ENCODE data around the gene ZC3H12A. TPM values are rescaled to one million over a fixed set of nuclear protein-coding genes. Genes with fewer than 3 reads are reported as not detected.
"Not testable (repeated sequence)": the region's sequence is repeated elsewhere in the genome, so short reads cannot be mapped to it uniquely, and the experiment has no call there.

The ZC3H12A gene
- total and polyA plus RNA-seq, 2 donors = 7.9 to 11.7 TPM

DNA sequence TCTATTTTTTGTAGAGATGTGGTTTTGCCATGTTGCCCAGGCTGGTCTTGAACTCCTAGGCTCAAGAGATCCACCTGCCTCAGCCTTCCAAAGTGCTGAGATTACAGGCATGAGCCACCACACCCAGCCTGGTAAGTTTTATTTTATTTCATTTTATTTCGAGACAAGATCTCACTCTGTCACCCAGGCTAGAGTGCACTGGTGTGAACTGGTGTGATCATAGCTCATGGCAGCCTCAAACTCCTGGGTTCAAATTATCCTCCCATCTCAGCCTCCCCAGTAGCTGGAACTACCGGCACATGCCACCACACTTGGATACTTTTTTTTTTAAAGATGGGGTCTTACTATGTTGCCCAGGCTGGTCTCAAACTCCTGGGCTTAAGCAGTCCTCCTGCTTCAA is 28.4 kb downstream of the ZC3H12A start:
- peaks cover 46 to 56% of the 10 kb centered on the region in 2 donors for H3K36me3 ChIP-seq (ENCODE audit: control insufficient read depth in 2 of 2, insufficient read depth in 2 of 2, low read length in 1 of 2)
- H3K27me3 ChIP-seq (ENCODE audit: control insufficient read depth in 2 of 2, insufficient read depth in 1 of 2, low read length in 1 of 2); H3K27ac ChIP-seq (ENCODE audit: low read depth in 1 of 2, low read length in 1 of 2); H3K9me3 ChIP-seq (ENCODE audit: control insufficient read depth in 2 of 2, insufficient read depth in 1 of 2, low read length in 1 of 2); H3K4me3 ChIP-seq (ENCODE audit: low read length in 2 of 2); H3K4me1 ChIP-seq (ENCODE audit: control insufficient read depth in 2 of 2, insufficient read depth in 2 of 2, low read length in 2 of 2); DNase-seq (ENCODE audit: low read depth in 6 of 9, low spot score in 9 of 9): not testable (repeated sequence)
- WGBS = 100% methylated on average over 2 of the region's 2 CpGs

DNA sequence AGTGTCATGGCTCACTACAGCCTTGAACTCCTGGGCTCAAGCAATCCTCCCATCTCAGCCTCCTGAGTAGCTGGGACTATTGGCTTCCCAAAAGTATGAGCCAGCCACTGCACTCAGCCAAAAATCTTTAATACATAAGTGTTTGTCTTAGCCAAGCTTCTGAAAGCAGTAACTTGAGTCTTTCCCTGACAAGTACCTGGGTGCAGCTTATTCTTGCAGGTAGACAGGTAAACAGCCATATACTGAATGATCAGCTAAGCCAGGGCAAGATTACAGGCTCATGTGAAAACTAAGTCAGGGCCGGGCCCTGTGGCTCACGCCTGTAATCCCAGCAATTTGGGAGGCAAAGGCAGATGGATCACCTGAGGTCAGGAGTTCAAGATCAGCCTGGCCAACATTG is 32.4 kb downstream of the ZC3H12A start:
- H3K27me3 ChIP-seq (ENCODE audit: control insufficient read depth in 2 of 2, insufficient read depth in 1 of 2, low read length in 1 of 2) = no peaks in the 10 kb centered on the region
- no peak overlapping the region for H3K4me3 ChIP-seq (ENCODE audit: low read length in 2 of 2)
- H3K9me3 ChIP-seq (ENCODE audit: control insufficient read depth in 2 of 2, insufficient read depth in 1 of 2, low read length in 1 of 2) = no peaks in the 10 kb centered on the region
- no peak overlapping the region for H3K27ac ChIP-seq (ENCODE audit: low read depth in 1 of 2, low read length in 1 of 2)
- WGBS = 98% methylated on average over 2 of the region's 2 CpGs
- H3K4me1 ChIP-seq (ENCODE audit: control insufficient read depth in 2 of 2, insufficient read depth in 2 of 2, low read length in 2 of 2) = no peaks in the 10 kb centered on the region
- no peak for DNase-seq (ENCODE audit: low read depth in 6 of 9, low spot score in 9 of 9)
- H3K36me3 ChIP-seq (ENCODE audit: control insufficient read depth in 2 of 2, insufficient read depth in 2 of 2, low read length in 1 of 2) = peaks cover 34 to 44% of the 10 kb centered on the region in 2 donors

DNA sequence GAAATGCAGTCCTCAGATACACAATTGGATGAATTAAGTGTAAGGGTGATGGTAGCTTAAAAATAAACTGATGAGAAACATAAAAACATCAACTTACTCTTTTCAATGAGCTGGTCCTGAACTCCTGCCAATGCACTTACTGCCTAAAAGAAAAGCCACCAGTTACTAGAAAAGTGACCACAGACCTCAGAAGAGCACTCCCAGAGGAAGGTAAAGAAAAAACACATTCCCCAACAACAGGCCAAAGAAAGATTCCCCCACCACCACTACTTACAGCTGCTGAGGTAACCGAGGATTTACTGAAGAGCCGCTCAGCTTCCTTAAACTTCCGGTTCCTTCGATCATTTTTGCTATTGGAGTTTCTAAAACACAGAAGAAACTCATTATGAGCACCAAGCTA is 34.8 kb downstream of the ZC3H12A start:
- H3K4me1 ChIP-seq (ENCODE audit: control insufficient read depth in 2 of 2, insufficient read depth in 2 of 2, low read length in 2 of 2) = peaks cover 3 to 9% of the 10 kb centered on the region in 2 donors
- no peak for DNase-seq (ENCODE audit: low read depth in 6 of 9, low spot score in 9 of 9)
- WGBS = 91% methylated on average over 4 of the region's 4 CpGs

DNA sequence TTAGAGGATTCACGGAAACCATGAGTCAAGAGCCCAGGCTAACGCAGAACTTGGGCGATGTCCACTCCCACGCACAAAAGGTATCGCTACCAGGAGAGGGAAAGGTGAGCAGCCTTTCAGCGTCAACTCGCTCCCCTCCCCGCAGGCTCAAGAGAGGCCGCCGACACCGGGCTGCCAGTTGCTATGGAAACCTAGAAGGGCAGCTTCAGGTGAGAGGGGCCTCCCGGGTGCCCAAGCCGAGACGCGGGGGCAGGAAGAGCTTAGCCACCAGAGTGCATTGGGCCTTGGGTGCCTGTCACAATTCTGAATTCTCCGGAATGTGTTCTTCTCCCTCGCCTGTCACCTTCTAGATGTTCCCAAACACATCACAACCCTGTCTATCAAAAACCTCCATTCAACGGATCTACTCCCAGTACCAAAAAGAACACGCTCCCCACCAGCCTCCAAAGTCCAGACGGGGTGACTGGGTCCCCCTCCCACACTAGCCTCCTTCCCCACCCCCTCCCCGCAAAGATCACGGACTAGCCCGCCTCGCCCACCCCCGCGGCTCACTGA is 39.5 kb downstream of the ZC3H12A start:
- Histone ChIP-seq H3K27me3 (ENCODE audit: control insufficient read depth in 2 of 2, insufficient read depth in 1 of 2, low read length in 1 of 2) (no peaks in the 10 kb centered on the region), H3K36me3 (ENCODE audit: control insufficient read depth in 2 of 2, insufficient read depth in 2 of 2, low read length in 1 of 2) (peaks cover 11 to 17% of the 10 kb centered on the region in 2 donors), H3K4me1 (ENCODE audit: control insufficient read depth in 2 of 2, insufficient read depth in 2 of 2, low read length in 2 of 2) (peaks cover 9 to 13% of the 10 kb centered on the region in 2 donors), H3K9me3 (ENCODE audit: control insufficient read depth in 2 of 2, insufficient read depth in 1 of 2, low read length in 1 of 2) (no peaks in the 10 kb centered on the region), H3K27ac (ENCODE audit: low read depth in 1 of 2, low read length in 1 of 2) (peak overlapping the region in 1 of 2 donors; percentile 33), H3K4me3 (ENCODE audit: low read length in 2 of 2) (peak overlapping the region; percentile 65 to 89)
- 7% methylated on average over 26 of the region's 26 CpGs for WGBS
- peak in 3 of 9 donors; percentile 8 to 47 (median 30) for DNase-seq (ENCODE audit: low read depth in 6 of 9, low spot score in 9 of 9)

More for the DNA sequence above, 34.8 kb downstream of the ZC3H12A start:
- H3K27me3 ChIP-seq (ENCODE audit: control insufficient read depth in 2 of 2, insufficient read depth in 1 of 2, low read length in 1 of 2) = no peaks in the 10 kb centered on the region
- peaks cover 23 to 36% of the 10 kb centered on the region in 2 donors for H3K36me3 ChIP-seq (ENCODE audit: control insufficient read depth in 2 of 2, insufficient read depth in 2 of 2, low read length in 1 of 2)
- H3K4me3 ChIP-seq (ENCODE audit: low read length in 2 of 2) = no peak overlapping the region
- no peak overlapping the region for H3K27ac ChIP-seq (ENCODE audit: low read depth in 1 of 2, low read length in 1 of 2)
- no peaks in the 10 kb centered on the region for H3K9me3 ChIP-seq (ENCODE audit: control insufficient read depth in 2 of 2, insufficient read depth in 1 of 2, low read length in 1 of 2)

DNA sequence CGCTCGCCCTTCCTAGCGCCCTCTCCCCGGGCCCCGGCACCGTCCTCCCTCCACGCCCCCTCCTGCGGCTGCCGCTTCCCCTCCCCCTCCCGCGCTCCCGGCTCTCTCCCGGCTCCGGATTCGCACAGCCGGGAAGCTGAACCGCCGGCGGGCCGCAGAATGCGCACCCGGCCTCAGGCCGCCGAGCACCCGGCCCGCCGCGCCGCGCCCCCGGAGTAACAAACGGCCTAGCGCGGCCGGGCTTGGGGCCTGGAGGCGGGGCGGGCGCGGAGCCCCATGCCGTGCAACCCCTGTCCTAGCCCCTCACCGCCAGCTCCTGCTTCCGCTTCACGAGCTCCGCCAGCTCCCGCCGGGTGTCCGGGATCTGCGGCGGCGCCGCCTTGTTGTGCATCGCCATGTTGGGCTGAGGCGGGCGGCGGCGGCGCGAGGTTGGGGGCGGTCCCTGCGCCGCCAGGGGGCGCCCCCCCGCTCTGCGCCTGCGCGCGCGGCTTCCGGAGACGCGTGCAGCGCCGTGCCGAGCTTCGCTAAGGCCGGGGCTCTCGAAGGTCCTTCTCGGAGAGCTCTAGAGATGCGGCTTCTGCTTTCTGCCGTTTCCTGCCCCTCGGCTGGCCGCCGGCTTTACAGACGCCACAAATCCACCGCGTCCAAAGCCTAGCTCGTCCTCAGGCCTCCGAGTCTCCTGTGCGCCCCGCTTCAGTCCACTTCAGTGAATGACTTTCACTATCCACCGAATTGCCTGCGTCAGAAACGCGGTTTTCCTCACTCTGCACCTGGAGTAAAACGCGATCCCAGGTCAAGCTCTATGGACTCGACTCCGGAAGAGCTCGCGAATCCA is 40.2 kb downstream of the ZC3H12A start, which contains the start of gene MEAF6:
MEAF6 (minus strand) TSS at position 417 of the 835 bp plus-strand sequence; CDS start at position 397, 20 bp downstream.
- DNase-seq (ENCODE audit: low read depth in 6 of 9, low spot score in 9 of 9) = peak; percentile 61 to 91 (median 82)
- H3K27me3 ChIP-seq (ENCODE audit: control insufficient read depth in 2 of 2, insufficient read depth in 1 of 2, low read length in 1 of 2) = no peaks in the 10 kb centered on the region
- under 1% methylated on average over 100 of the region's 100 CpGs for WGBS
- peaks cover 9 to 13% of the 10 kb centered on the region in 2 donors for H3K4me1 ChIP-seq (ENCODE audit: control insufficient read depth in 2 of 2, insufficient read depth in 2 of 2, low read length in 2 of 2)
- H3K27ac ChIP-seq (ENCODE audit: low read depth in 1 of 2, low read length in 1 of 2) = peak within 1 kb of the TSS; percentile 90 to 95
- peak within 1 kb of the TSS; percentile 65 to 89 for H3K4me3 ChIP-seq (ENCODE audit: low read length in 2 of 2)
- H3K36me3 ChIP-seq (ENCODE audit: control insufficient read depth in 2 of 2, insufficient read depth in 2 of 2, low read length in 1 of 2) = peaks cover 4 to 11% of the 10 kb centered on the region in 2 donors
- H3K9me3 ChIP-seq (ENCODE audit: control insufficient read depth in 2 of 2, insufficient read depth in 1 of 2, low read length in 1 of 2) = no peaks in the 10 kb centered on the region

DNA sequence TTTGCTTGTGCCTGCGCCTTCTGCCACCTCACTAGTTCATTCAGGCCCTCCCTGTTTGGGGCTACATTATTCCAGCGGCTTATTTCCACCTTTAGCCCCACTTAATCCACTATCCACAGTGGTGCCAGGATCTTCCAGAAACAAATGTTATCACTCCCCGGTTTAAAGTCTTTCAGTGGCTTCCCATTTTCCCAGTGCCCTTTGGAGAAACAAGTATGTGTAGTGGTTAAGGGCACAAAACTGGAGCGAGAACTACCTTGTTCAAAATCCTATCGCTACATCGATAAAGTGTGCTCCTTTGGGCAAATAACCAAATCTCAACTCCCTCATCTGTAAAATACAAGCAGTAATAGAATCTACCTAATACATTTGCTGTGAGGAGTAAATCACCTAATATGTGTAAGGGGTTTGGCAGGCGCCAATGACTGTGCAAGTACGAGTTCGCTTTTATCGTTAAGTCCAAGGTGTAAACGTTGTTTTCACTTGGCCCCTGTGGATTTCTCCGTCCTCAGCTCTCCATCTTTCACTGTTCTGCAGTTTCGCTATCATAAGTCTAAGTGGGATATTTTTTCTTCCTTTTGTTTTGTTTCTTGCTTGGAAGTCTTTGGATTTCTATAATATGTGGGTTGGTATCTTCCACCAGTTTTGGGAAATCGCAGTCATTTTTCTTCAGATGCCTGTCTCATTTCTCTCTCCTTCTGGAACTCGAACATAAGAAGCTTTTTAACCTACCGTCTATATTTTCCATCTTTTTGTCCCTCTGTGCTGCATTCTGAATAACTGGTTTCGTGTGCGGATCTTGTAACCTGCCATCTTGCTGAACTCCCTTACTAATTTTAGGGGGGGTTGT is 41.0 kb downstream of the ZC3H12A start:
- 81% methylated on average over 18 of the region's 18 CpGs for WGBS
- Histone ChIP-seq H3K36me3 (ENCODE audit: control insufficient read depth in 2 of 2, insufficient read depth in 2 of 2, low read length in 1 of 2) (peaks cover 4 to 9% of the 10 kb centered on the region in 2 donors), H3K27ac (ENCODE audit: low read depth in 1 of 2, low read length in 1 of 2) (peak overlapping the region; percentile 90 to 95), H3K4me1 (ENCODE audit: control insufficient read depth in 2 of 2, insufficient read depth in 2 of 2, low read length in 2 of 2) (peaks cover 9 to 13% of the 10 kb centered on the region in 2 donors), H3K4me3 (ENCODE audit: low read length in 2 of 2) (peak overlapping the region; percentile 65 to 89), H3K27me3 (ENCODE audit: control insufficient read depth in 2 of 2, insufficient read depth in 1 of 2, low read length in 1 of 2) (no peaks in the 10 kb centered on the region), H3K9me3 (ENCODE audit: control insufficient read depth in 2 of 2, insufficient read depth in 1 of 2, low read length in 1 of 2) (no peaks in the 10 kb centered on the region)
- DNase-seq (ENCODE audit: low read depth in 6 of 9, low spot score in 9 of 9) = peak in 1 of 9 donors; percentile 2

DNA sequence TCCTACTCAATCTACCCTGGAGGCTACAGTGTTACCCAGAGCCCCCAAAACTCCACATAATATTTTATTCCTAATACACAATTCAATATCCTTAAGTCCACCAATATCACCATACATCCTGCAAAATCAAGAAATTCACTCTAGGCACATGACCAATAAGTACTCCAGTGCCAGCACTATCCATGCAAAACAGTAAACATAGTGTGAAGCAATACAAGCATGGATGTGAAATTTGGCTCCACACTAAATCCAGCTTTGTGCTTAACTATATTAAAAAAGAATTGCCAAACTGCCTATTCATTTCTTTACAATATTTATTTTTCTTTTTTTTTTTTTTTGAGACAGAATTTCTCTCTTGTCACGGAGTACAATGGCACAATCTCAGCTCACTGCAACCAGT is 43.2 kb downstream of the ZC3H12A start:
- H3K4me1 ChIP-seq (ENCODE audit: control insufficient read depth in 2 of 2, insufficient read depth in 2 of 2, low read length in 2 of 2) = peaks cover 9 to 13% of the 10 kb centered on the region in 2 donors
- H3K36me3 ChIP-seq (ENCODE audit: control insufficient read depth in 2 of 2, insufficient read depth in 2 of 2, low read length in 1 of 2) = peaks cover 1 to 3% of the 10 kb centered on the region in 2 donors
- no peak overlapping the region for H3K4me3 ChIP-seq (ENCODE audit: low read length in 2 of 2)
- no peak overlapping the region for H3K27ac ChIP-seq (ENCODE audit: low read depth in 1 of 2, low read length in 1 of 2)
- no peaks in the 10 kb centered on the region for H3K9me3 ChIP-seq (ENCODE audit: control insufficient read depth in 2 of 2, insufficient read depth in 1 of 2, low read length in 1 of 2)
- DNase-seq (ENCODE audit: low read depth in 6 of 9, low spot score in 9 of 9) = no peak
- WGBS = 98% methylated on average over 1 of the region's 1 CpG
- no peaks in the 10 kb centered on the region for H3K27me3 ChIP-seq (ENCODE audit: control insufficient read depth in 2 of 2, insufficient read depth in 1 of 2, low read length in 1 of 2)

DNA sequence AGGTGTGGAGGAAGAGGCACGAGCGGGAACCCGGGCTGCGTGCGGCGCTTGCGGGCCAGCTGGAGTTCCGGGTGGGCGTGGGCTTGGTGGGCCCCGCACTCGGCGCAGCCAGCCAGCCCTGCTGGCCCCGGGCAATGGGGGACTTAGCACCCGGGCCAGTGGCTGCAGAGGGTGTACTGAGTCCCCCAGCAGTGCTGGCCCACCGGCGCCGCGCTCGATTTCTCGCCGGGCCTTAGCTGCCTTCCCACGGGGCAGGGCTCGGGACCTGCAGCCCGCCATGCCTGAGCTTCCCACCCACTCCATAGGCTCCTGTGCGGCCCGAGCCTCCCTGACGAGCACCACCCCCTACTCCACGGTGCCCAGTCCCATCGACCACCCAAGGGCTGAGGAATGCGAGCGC is 43.9 kb downstream of the ZC3H12A start:
- 98% methylated on average over 26 of the region's 31 CpGs for WGBS

More for the DNA sequence above, 43.9 kb downstream of the ZC3H12A start:
- H3K36me3 ChIP-seq (ENCODE audit: control insufficient read depth in 2 of 2, insufficient read depth in 2 of 2, low read length in 1 of 2); H3K9me3 ChIP-seq (ENCODE audit: control insufficient read depth in 2 of 2, insufficient read depth in 1 of 2, low read length in 1 of 2); H3K27me3 ChIP-seq (ENCODE audit: control insufficient read depth in 2 of 2, insufficient read depth in 1 of 2, low read length in 1 of 2); DNase-seq (ENCODE audit: low read depth in 6 of 9, low spot score in 9 of 9); H3K4me3 ChIP-seq (ENCODE audit: low read length in 2 of 2); H3K27ac ChIP-seq (ENCODE audit: low read depth in 1 of 2, low read length in 1 of 2): not testable (repeated sequence)
- peaks cover 9 to 11% of the 10 kb centered on the region in 2 donors for H3K4me1 ChIP-seq (ENCODE audit: control insufficient read depth in 2 of 2, insufficient read depth in 2 of 2, low read length in 2 of 2)
